CD1c-positive myeloid dendritic cell (primary cell): ENCODE data around the gene GALNT17.
"Not testable (repeated sequence)": the region's sequence is repeated elsewhere in the genome, so short reads cannot be mapped to it uniquely, and the experiment has no call there.

Source experiments
- DNase-seq: peaks from one replicate; pipeline ENCODE4 v3.0.0-alpha.2; 2016; ENCODE audit errors: extremely low spot score

Gene GALNT17

DNA sequence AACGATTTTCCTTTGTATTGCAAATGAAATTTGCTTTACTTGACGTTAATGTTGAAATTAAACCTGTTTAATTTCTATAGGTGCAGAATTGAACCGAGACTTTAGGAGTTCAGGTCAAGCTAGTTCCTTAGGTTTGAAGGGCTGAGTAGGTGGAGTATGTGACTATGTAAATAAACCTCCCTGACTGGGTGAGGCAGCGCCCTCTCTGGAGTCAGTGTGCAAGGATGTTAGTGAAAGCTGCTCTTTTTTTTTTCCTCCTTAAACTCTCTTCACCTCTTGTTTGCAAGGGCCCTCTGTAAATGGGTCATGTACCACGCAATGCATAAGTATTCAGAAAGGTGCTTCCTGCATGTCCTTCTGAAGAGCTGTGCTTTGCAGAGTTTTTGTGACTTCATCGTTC, 33.8 kb downstream of the GALNT17 start:
- DNase-seq, result no peak

DNA sequence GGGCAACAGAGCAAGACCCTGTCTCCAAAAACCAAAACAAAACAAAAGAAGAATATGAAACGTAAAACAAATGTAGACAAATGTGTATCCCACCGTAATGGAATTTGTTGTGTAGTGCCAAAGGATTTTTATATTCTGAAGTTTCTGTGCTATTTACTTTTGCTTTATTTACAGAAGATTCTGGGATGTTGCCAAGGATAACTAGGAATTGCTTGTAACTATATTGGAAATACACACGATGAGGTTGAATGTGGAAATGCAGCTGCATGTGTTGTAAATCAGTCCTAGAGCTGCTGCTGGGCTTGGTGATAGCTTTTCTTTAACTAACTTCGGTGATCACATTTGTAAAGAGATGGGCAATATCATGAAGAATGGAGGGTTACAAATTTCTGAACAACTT, 39.5 kb downstream of the GALNT17 start:
- no peak for DNase-seq

DNA sequence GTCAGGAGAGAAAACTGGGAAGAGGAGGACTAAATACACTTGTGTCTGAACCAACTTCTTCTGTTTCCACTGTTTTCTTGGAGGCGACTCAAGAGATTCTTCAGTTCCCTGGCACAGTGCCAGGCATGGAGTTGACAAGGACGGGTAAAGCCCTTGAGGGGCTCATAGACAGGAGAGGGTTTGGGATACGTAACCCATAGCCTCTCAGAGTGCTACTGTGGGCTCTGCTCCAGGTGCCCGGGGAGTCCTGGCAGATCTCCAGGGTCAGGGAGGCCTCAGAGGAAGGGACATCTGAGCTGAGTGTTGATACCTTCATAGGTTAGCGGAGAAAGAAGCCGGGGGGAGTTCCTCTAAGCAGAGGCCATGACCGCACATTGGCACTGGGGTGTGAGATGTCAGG, 42.0 kb downstream of the GALNT17 start:
- DNase-seq, result no peak

DNA sequence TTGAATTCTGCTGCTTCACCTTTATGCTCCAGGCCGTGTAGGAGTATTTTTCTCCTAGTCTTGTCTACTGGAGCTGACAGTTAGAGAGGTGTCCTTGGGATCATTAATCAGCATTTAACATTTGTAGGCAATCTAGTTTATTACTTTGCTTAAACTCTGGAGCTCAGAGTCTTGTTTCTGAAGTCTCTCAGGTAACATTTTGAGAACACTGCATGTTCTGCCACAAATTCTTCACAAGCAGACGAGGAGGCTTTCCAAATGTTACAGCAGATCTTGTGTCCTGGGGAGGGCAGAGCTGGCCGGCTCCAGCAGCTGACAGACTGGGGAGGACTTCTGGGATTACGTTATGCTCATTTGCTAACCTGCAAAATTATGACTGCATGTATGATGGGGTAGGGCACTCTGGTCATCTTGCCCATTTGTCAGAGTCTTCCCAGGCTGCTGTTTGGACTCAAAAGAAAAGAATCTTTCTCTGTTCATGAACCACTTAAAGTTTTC, 50.5 kb downstream of the GALNT17 start:
- no peak for DNase-seq

DNA sequence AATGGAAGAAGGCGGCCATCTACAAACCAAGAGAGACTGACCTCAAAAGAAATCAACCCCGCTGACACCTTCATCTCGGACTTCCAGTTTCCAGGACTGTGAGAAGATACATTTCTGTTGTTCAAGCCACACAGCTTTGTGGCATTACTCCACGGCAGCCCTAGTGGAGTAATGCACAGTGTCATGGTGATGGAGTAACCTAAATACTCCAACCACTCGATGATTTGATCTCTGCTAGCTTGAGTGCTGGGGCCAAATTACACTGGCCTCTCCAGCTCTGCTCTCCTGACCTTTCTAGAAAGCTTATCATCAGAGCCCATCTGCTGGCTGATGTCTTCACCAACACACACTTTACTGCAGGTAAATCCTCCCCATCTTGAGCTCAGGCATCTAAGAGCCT, 52.2 kb downstream of the GALNT17 start:
- no peak for DNase-seq

DNA sequence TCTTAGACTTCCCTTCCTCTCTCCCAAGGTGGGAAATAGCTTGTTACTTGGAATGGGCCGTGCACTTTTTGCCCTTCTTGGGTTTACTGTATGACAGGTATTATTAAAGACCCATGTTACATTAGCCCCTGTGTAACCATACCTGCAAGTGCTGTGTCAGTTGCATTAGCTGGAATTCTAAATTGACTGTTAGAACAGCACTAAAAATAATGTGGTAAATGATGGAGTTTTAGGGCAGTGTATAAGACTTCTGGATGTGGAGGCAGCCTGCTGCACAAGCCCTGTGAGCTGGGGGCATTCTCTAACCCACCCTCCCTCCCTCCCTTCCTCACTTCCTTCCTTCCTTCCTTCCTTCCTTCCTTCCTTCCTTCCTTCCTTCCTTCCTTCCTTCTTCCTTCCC, 52.7 kb downstream of the GALNT17 start:
- no peak for DNase-seq

DNA sequence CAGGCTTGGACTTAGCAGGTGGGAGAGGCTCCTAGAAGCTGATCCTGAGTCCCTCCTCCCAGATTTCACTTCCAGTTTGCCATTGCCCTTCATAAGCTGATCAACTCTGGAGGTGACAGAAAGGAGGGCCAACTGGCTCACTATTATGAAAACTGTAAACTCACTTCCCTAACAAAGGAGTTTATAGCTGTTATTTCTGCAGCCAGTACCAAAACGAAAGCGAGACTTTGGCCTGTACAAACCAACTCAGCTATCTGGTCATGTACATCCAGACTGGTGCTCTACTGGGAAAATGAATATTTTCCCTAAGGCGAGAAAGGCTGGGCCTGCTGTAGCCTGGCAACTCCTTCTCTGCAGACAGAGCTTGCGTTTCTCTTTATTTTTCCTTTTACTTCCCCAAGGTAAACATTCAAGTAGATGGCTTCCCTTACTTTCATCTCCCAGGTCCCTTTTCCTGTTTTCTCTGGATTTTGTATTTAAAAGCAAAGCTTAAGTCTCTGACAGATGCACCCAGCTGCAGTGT, 54.7 kb downstream of the GALNT17 start:
- DNase-seq, result no peak

DNA sequence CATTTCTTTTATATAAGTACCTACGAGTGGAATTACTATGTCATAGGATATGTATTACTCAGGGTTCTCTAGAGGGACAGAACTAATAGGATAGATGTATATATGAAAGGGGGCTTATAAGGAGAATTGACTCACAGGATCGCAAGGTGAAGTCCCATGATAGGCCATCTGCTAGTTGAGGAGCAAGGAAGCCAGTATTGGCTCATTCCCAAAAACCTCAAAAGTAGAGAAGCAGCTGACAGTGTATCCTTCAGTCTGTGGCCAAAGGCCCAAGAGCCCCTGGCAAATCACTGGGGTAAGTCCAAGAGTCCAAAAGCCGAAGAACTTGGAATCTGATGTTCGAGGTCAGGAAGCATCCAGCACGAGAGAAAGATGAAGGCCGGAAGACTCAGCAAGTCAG, 59.8 kb downstream of the GALNT17 start:
- DNase-seq, result no peak

DNA sequence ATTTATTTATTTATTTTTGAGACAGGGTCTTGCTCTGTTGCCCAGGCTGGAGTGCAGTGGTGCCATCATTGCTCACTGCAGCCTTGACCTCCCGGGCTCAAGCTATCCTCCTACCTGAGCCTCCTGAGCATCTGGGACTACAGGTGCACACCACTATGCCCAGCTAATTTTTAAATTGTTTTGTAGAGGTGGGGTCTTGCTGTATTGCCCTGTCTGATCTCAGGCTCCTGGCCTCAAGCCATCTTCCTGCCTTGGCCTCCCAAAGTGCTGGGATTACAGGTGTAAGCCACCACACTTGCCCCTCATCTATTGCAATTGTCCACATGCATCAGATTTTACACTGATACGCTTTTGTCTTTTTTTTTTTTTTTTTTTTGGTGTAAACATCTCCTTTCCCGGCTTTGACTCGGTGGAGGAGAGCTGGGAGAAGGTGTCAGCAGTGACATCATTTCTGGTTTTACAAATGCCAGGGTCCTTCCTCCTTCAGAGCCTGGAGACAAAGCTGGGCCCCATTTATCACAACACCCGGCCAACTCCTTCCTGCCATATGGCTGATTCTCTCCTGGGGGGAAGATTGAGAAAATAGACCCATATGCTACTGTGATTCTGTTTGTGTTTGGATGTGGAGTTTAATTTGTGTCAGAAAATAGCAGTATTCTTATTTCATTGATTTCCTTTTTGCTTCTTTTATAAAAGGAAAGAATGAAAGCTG, 61.3 kb downstream of the GALNT17 start:
- DNase-seq, result no peak

DNA sequence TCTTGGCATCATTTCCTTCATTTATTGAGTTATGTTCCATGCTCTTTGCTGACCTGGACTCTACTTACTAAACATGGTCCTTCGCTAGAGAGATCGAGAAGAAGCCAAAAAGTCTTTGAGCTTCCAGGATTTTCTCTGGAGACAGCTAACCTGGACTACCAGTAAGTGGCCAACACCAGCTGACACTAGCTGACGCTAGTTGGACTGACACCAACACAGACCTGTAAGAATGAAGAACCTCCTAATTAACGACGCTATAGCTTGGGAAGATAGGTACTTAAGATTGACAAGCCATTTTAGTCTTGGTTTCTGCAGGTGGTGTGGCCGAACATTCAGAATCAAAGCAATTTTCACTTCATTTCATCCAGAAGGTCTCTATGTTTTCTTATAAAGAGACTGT, 66.4 kb downstream of the GALNT17 start:
- no peak for DNase-seq

DNA sequence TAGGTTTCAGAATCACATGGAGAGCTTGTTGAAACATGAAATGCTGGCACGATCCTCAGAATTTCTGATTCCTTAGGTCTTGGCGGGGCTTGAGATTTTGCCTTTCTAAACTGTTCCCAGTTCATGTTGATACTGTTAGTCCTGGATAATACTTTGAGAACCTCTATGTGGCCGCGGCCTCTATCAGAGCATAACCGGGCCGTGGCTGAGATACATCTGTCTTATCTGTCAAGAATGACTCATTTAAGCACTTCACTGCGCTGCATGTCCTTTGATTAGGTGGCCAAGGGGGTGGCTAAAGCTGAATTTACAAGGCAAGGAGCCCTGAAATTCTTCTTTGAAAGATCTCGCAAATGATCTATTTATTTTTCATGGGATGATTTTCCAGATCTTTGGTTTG, 66.9 kb downstream of the GALNT17 start:
- no peak for DNase-seq

DNA sequence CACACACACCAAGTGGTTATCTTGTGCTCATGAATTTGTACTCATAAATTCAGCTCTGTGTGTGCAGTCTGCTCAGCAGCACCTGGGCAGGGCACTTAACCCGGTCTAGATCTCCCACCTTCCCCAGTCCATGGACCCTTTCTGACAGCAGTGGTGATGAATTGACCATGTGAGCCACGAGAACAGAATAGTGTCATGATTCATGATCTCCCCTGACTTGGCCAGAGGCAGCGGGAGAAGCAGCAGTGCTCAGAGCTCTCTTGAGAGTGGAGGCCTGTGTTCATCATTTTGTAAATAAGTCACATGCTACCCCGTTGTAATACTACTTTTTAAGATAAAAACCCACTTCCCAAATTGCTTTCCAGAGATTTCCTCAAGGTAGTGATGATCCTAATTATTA, 74.2 kb downstream of the GALNT17 start:
- DNase-seq, result no peak

DNA sequence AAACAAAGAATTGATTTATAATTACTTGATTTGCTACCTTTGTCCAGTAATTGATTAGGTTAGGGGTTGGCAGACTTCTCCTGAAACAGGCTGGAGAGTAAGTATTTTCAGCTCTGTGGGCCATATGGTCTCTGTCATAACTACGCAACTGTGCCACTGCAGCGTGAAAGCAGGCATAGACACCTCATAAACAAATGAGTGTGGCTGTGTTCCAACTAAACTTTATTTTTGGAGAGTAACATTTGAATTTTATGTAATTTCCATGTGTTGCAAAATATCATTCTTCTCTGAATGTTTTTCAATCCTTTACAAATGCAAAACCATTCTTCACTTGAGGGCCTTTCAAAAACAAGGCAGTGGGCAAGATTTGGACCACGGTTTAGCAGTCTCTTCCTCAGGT, 76.9 kb downstream of the GALNT17 start:
- no peak for DNase-seq

DNA sequence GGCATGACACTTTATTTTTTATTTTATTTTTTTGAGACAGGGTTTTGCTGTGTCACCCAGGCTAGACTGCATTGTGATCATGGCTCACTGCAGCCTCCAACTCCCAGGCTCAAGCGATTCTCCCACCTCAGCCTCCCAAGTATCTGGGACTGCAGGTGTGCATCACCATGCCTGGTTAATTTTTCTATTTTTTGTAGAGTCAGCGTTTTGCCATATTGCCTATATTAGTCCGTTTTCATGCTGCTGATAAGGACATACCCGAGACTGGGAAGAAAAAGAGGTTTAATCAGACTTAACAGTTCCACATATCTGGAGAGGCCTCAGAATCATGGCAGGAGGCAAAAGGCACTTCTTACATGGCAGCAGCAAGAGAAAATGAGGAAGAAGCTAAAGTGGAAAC, 77.5 kb downstream of the GALNT17 start:
- DNase-seq, result not testable (repeated sequence)

DNA sequence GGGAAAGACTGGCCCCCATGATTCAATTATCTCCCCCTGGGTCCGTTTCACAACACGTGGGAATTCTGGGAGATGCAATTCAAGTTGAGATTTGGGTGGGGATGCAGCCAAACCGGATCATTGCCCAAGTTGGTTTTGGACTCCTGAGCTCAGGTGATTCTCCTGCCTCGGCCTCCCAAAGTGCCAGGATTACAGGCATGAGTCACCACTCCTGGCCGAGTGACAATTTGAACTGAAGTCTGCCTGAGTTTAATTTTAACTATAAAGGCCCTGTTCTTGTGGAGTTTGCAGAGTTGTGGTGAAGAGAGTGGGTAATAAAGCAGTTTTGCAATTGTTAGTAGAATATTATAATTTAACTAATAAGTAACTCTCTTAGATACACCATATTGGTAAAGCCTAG, 78.3 kb downstream of the GALNT17 start:
- DNase-seq, result no peak

DNA sequence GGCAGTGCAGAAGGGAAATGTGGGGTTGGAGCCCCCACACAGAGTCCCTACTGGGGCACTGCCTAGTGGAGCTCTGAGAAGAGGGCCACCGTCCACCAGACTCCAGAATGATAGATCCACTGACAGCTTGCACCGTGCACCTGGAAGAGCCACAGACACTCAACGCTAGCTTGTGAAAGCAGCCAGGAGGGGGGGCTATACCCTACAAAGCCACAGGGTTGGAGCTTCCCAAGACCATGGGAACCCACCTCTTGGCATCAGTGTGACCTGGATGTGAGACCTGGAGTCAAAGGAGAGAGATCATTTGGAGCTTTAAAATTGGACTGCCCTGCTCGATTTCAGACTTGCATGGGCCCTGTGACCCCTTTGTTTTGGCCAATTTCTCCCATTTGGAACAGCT, 80.5 kb downstream of the GALNT17 start:
- not testable (repeated sequence) for DNase-seq

DNA sequence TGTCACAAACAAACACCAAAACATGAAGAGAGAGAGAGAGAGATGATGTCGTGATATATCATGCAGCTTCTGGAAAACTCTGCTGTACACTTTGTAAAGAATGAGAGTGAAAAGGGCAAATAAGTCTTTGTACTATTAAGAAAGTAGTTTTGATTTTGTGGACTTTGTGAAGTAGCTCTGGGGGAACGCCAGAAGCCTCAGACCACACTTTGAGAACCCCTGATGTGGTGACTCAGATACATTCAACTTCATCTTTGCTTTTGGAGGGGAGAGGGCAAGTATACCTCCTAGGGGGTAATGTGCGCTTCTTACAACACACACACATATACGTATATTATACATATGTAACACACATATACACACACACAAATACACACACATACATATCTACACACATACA, 84.3 kb downstream of the GALNT17 start:
- no peak for DNase-seq

DNA sequence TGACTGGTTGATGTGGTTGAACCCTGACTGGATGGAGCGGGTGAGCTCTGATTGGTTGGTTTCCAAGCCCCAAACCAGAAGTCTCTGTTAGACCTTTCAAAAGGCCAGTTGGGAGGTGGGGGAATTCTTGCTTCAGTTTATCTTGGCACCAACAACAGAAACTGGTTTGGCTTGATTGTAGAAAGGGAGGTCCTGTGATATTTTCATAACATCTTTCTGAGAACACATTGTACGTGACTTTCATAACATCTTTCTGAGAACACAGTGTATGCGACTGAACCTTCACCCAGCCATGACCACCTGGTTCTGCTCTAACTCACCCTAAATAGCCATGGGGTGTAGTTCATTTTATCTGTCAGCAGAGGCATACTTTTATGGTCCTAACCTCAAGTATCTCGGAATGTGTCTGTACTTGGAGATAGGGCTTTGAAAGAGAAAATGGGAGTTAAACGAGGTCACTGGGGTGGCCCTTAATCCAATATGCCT, 88.3 kb downstream of the GALNT17 start:
- DNase-seq, result no peak

DNA sequence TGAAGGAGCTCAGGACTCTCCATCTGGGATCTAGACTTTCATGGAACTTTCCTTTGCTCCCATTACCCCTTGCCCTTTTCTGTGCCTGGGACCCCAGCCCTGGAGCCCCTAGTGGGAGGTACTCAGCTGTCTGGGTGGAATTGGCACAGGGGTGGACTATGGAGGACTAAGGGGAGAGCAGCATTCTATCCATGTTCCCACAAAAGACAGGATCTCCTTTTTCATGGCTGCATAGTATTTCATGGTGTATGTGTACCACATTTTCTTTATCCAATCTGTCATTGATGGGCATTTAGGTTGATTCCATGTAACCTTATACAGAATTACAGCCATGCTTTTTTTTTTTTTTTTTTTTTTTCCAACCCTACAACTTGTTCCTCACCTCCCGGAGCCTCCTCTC, 89.1 kb downstream of the GALNT17 start:
- DNase-seq, result no peak

DNA sequence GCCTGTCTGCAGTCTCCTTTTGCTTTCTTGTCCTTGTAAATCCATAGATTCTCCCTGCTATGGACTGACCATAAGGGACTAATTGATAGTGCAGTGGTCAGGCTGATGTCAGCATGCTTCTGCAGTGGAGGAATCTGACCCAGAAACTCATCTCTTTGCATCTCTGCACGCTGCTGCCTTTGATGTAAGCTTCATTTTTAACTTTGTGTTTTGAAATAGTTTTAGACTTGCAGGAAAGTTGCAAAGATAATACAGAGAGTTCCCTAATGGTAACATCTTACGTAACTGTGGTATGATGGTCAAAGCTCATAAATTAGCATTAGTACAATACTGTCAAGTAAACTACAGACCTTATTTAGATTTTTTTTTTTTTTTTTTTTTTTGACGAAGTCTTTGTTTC, 89.6 kb downstream of the GALNT17 start:
- no peak for DNase-seq

DNA sequence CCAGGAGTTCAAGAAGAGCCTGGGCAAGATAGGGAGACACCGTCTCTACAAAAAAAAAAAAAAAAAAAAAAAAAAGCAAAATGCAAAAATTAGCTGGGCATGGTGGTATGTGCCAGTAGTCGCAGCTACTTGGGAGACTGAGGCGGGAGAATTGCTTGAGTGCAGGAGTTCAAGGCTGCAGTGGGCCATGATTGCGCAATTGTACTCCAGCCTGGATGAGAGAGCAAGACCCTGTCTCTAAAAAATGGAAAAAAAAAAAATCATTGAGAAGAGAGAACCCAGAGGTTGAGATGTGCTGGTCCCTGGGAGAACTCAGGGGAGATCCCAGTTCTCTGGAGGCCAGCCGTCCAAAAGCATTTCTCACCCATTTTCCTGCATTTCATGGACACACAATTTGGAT, 95.2 kb downstream of the GALNT17 start:
- no peak for DNase-seq

DNA sequence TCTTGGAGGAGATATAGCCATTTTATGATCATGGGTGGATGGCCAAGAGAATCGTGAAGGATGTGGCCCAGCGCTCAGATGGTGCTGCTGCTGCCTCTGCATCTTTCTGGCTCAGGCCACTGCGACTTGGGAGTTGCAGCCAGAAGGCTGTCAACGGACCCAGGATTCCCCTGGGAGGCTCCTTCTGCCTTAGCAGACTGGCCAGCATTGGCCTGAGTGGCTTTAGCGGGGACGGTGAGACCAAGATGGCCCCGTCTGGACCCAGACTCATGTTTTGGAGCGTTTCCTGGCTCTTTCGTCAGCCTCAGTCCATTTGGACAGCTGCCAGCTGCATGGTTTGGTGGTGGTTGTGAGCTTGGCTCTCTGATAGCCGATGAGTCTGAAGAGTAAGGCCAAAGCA, 97.2 kb downstream of the GALNT17 start:
- no peak for DNase-seq

DNA sequence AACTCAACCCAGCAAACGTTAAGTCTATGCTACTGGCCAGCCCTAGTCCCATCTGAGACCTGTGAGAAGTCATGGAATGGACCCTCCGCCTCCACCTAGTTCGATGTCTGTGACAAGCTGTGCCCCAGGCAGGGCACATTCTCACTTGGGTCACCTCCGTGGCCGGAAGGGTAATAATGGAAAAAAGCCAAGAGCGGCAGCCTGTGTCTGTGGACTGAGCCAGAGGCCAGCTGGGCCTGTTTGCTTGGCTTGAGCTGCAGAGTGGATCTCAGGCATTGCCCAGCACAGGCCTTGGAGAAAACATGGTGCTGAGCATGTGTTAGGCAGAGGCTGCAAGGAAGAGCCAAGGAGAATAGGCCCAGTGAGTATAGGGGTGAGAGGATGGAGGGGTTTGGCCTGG, 97.8 kb downstream of the GALNT17 start:
- no peak for DNase-seq

DNA sequence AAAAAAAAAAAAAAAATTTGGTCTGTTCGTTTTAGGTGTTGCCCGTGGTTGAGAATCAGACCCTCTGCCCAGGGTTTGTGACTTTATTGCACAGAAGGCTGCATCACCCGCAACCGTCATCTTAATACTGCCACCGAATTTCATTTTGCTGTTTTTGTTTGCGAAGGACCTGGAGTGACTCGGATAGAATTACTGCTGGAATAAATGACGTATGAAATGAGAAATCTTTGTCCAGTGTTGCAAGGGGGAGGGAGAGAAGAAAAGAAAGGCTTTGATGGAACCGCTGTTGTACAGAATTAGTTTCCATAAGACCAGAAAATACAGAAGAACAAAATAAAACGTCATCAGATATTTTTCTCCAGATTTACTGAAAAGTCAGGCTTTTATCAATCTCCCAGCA, 103.3 kb downstream of the GALNT17 start:
- DNase-seq, result no peak
